H9 (cell line): ENCODE measurements around the gene PSMD5. TPM values are rescaled to one million over a fixed set of nuclear protein-coding genes. Genes with fewer than 3 reads are reported as not detected.

Experiments
- DNase-seq: peaks from one replicate; pipeline ENCODE4 v3.0.0-alpha.2; 2017
- H2AFZ ChIP-seq: one replicate; pipeline ENCODE4 v1.6.1; 2013; ENCODE audit warnings: mild to moderate bottlenecking, low read length, control low read depth, moderate library complexity
- H2AK5ac ChIP-seq: 2 replicates; pipeline ENCODE4 v1.6.1; 2013; ENCODE audit warnings: low read length, control low read depth, mixed read lengths; ENCODE audit not compliant: insufficient read length
- H2BK120ac ChIP-seq: one replicate; pipeline ENCODE4 v1.6.1; 2013; ENCODE audit warnings: low read depth, mild to moderate bottlenecking, low read length, control low read depth, inconsistent platforms; ENCODE audit not compliant: poor library complexity, severe bottlenecking
- H2BK12ac ChIP-seq: 2 replicates; pipeline ENCODE4 v1.6.1; 2013; ENCODE audit warnings: low read length, control low read depth, mixed read lengths, low read depth; ENCODE audit not compliant: insufficient read length
- H2BK15ac ChIP-seq: 2 replicates; pipeline ENCODE4 v1.6.1; 2013; ENCODE audit warnings: low read depth, low read length, control low read depth
- H2BK20ac ChIP-seq: one replicate; pipeline ENCODE4 v1.6.1; 2013; ENCODE audit warnings: low read depth, mild to moderate bottlenecking, low read length, control low read depth, inconsistent platforms; ENCODE audit not compliant: poor library complexity, severe bottlenecking
- H2BK5ac ChIP-seq: 2 replicates; pipeline ENCODE4 v1.6.1; 2013; ENCODE audit warnings: low read length, control low read depth, mixed read lengths; ENCODE audit not compliant: insufficient read length
- H3K14ac ChIP-seq: 2 replicates; pipeline ENCODE4 v1.6.1; 2013; ENCODE audit warnings: low read length, control low read depth; ENCODE audit not compliant: insufficient read depth
- H3K18ac ChIP-seq: 2 replicates; pipeline ENCODE4 v1.6.1; 2013; ENCODE audit warnings: low read depth, mild to moderate bottlenecking, mixed read lengths, low read length, control low read depth; ENCODE audit not compliant: insufficient read length
- H3K23ac ChIP-seq: 2 replicates; pipeline ENCODE4 v1.6.1; 2013; ENCODE audit warnings: low read length, control low read depth, mixed read lengths, low read depth; ENCODE audit not compliant: insufficient read length
- H3K23me2 ChIP-seq: 2 replicates; pipeline ENCODE4 v1.6.1; 2013; ENCODE audit warnings: low read depth, mild to moderate bottlenecking, mixed read lengths, low read length, control low read depth; ENCODE audit not compliant: insufficient read length, poor library complexity, severe bottlenecking
- H3K27ac ChIP-seq: 2 replicates; pipeline ENCODE4 v1.5.1; 2013; ENCODE audit warnings: low read length, control low read depth, mixed read lengths, low read depth; ENCODE audit not compliant: insufficient read length
- H3K27me3 ChIP-seq: 2 replicates; pipeline ENCODE4 v1.6.1; 2013; ENCODE audit warnings: low read length, control low read depth, inconsistent platforms; ENCODE audit not compliant: insufficient read depth
- H3K4ac ChIP-seq: 2 replicates; pipeline ENCODE4 v1.6.1; 2013; ENCODE audit warnings: low read depth, mild to moderate bottlenecking, control low read depth, inconsistent platforms, low read length, moderate library complexity
- H3K4me1 ChIP-seq: 2 replicates; pipeline ENCODE4 v1.6.1; 2013; ENCODE audit warnings: low read length, control low read depth, inconsistent platforms; ENCODE audit not compliant: insufficient read depth
- H3K4me2 ChIP-seq: 2 replicates; pipeline ENCODE4 v1.6.1; 2013; ENCODE audit warnings: low read length, control low read depth, mixed read lengths; ENCODE audit not compliant: insufficient read length, insufficient read depth
- H3K56ac ChIP-seq: 2 replicates; pipeline ENCODE4 v1.6.1; 2013; ENCODE audit warnings: low read depth, mild to moderate bottlenecking, mixed read lengths, low read length, control low read depth; ENCODE audit not compliant: insufficient read length
- H3K79me1 ChIP-seq: 2 replicates; pipeline ENCODE4 v1.6.1; 2013; ENCODE audit warnings: low read depth, mild to moderate bottlenecking, moderate library complexity, low read length, control low read depth, inconsistent platforms; ENCODE audit not compliant: insufficient read depth, poor library complexity, severe bottlenecking
- H3K79me2 ChIP-seq: 2 replicates; pipeline ENCODE4 v1.6.1; 2013; ENCODE audit warnings: low read length, control low read depth, inconsistent platforms; ENCODE audit not compliant: insufficient read depth
- H3K9ac ChIP-seq: 2 replicates; pipeline ENCODE4 v1.6.1; 2013; ENCODE audit warnings: low read length, control low read depth, mixed read lengths; ENCODE audit not compliant: insufficient read length; ENCODE audit errors: extremely low read depth
- H3K9me3 ChIP-seq: one replicate; pipeline ENCODE4 v1.6.1; 2013; ENCODE audit warnings: low read depth, low read length, inconsistent platforms; ENCODE audit not compliant: control insufficient read depth
- H3T11ph ChIP-seq: one replicate; pipeline ENCODE4 v1.6.1; 2013; ENCODE audit warnings: mild to moderate bottlenecking, low read length, control low read depth, inconsistent platforms
- H4K20me1 ChIP-seq: one replicate; pipeline ENCODE4 v1.6.1; 2013; ENCODE audit not compliant: control insufficient read depth, insufficient read length, insufficient read depth
- H4K5ac ChIP-seq: 2 replicates; pipeline ENCODE4 v1.6.1; 2013; ENCODE audit warnings: low read depth, mild to moderate bottlenecking, mixed read lengths, low read length, control low read depth; ENCODE audit not compliant: insufficient read length
- H4K8ac ChIP-seq: replicated peaks from 2 replicates; pipeline ENCODE4 v1.6.1; 2013; ENCODE audit warnings: low read length, control low read depth, mixed read lengths, low read depth; ENCODE audit not compliant: insufficient read length
- H4K91ac ChIP-seq: 2 replicates; pipeline ENCODE4 v1.6.1; 2013; ENCODE audit warnings: low read depth, mild to moderate bottlenecking, moderate library complexity, mixed read lengths, low read length, control low read depth; ENCODE audit not compliant: insufficient read length
- H3K27ac Mint-ChIP-seq, 3 experiments: 2 replicates in 2 of 3; 3 replicates in 1 of 3; pipeline ENCODE4 v1.8.0; 2020 to 2021; ENCODE audit warnings: mixed read lengths in 3 of 3, mild to moderate bottlenecking in 1 of 3, moderate library complexity in 1 of 3
- H3K27me3 Mint-ChIP-seq: 2 replicates; pipeline ENCODE4 v1.8.0; 2021; ENCODE audit warnings: low read depth, mild to moderate bottlenecking, moderate library complexity, mixed read lengths
- H3K36me3 Mint-ChIP-seq, 3 experiments: 2 replicates in 2 of 3; 3 replicates in 1 of 3; pipeline ENCODE4 v1.8.0; 2020 to 2021; ENCODE audit warnings: low read depth in 3 of 3, mixed read lengths in 3 of 3; ENCODE audit not compliant: insufficient read depth in 1 of 3
- H3K4me1 Mint-ChIP-seq, 2 experiments: 2 replicates each; pipeline ENCODE4 v1.8.0; 2020; ENCODE audit warnings: mixed read lengths in 2 of 2
- H3K4me3 Mint-ChIP-seq, 2 experiments: 2 replicates in 1 of 2; 3 replicates in 1 of 2; pipeline ENCODE4 v1.8.0; 2020 to 2021; ENCODE audit warnings: mild to moderate bottlenecking in 2 of 2, mixed read lengths in 2 of 2, moderate library complexity in 1 of 2
- H3K9me3 Mint-ChIP-seq, 2 experiments: 2 replicates in 1 of 2; 3 replicates in 1 of 2; pipeline ENCODE4 v1.8.0; 2020; ENCODE audit warnings: mild to moderate bottlenecking in 2 of 2, mixed read lengths in 2 of 2, moderate library complexity in 1 of 2
- WGBS: extraction: QIAGEN DNeasy Blood & Tissue Kit; methylation state at CpG from one replicate; pipeline ENCODE4 v1.1.7; 2013; ENCODE audit warnings: missing lambda C conversion rate, low lambda C conversion rate, mixed read lengths; ENCODE audit not compliant: insufficient read length; ENCODE audit errors: extremely low coverage; 5-methylcytosine and 5-hydroxymethylcytosine counted together
- total RNA-seq: library from RNA; stranded (reverse); gene quantifications from 2 replicates; pipeline ENCODE4 v1.2.1, GENCODE V29; 2021
- TF ChIP-seq, protein P1 (sequence below): fragments of 200-600 bp; sonication (generic); conservative IDR thresholded peaks from 3 replicates; pipeline ENCODE4 v1.8.0; 2021; ENCODE audit warnings: antibody characterized with exemption, mild to moderate bottlenecking

The PSMD5 gene
- total RNA-seq, 1 experiment from 2014 or later: 64.9 TPM

DNA sequence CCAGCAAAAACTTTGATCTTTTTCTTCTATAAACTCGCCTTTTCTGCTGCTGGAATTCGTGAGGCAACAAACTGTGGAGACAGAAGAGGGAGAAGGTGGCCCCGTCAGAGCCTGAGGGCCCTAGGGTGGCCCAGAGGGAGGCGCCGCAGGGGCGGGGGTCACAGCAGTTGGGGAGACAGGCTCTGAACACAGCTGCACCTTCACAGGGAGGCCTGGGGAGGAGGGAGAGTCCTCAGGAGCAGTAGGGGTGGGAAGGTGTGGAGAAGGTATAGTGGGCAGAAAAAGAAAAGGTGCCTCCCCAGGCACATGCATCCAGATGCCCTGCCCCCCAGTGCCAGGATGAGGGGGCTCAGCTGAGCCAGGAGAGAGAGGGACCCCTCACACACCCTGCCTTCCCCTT is 19.2 kb upstream of the PSMD5 start:
- H3T11ph ChIP-seq: no peak overlapping the region
- whole genome bisulfite sequencing: no CpG with 5 or more reads among the region's 6 CpGs
- H3K9ac ChIP-seq: no peak overlapping the region
- H3K27me3 ChIP-seq: no peaks in the 10 kb centered on the region
- no peak overlapping the region for H3K4ac ChIP-seq
- no peak for DNase-seq
- H2BK15ac ChIP-seq: no peak overlapping the region
- no peaks in the 10 kb centered on the region for H3K79me2 ChIP-seq
- no peak overlapping the region for H2BK12ac ChIP-seq
- Mint-ChIP-seq H3K4me1 (peaks cover 0 to 12% of the 10 kb centered on the region in 2 experiments; a peak in 1 of 4 replicates), H3K27me3 (no peaks in the 10 kb centered on the region), H3K27ac (peak overlapping the region in 1 of 3 experiments; percentile 28; a peak in 1 of 7 replicates), H3K36me3 (peaks cover 0 to 76% (median 25%) of the 10 kb centered on the region in 3 experiments; a peak in 4 of 7 replicates), H3K9me3 (no peaks in the 10 kb centered on the region), H3K4me3 (no peak overlapping the region)
- no peaks in the 10 kb centered on the region for H3K79me1 ChIP-seq
- H3K27ac ChIP-seq: no peak overlapping the region
- no peaks in the 10 kb centered on the region for H3K9me3 ChIP-seq
- H2BK5ac ChIP-seq: no peak overlapping the region
- H3K56ac ChIP-seq: no peak overlapping the region
- no peaks in the 10 kb centered on the region for H3K23me2 ChIP-seq
- TF ChIP-seq, protein P1, sequence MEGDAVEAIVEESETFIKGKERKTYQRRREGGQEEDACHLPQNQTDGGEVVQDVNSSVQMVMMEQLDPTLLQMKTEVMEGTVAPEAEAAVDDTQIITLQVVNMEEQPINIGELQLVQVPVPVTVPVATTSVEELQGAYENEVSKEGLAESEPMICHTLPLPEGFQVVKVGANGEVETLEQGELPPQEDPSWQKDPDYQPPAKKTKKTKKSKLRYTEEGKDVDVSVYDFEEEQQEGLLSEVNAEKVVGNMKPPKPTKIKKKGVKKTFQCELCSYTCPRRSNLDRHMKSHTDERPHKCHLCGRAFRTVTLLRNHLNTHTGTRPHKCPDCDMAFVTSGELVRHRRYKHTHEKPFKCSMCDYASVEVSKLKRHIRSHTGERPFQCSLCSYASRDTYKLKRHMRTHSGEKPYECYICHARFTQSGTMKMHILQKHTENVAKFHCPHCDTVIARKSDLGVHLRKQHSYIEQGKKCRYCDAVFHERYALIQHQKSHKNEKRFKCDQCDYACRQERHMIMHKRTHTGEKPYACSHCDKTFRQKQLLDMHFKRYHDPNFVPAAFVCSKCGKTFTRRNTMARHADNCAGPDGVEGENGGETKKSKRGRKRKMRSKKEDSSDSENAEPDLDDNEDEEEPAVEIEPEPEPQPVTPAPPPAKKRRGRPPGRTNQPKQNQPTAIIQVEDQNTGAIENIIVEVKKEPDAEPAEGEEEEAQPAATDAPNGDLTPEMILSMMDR: no peak
- no peak overlapping the region for H2AK5ac ChIP-seq
- no peak overlapping the region for H4K91ac ChIP-seq
- no peaks in the 10 kb centered on the region for H3K4me1 ChIP-seq
- H2AFZ ChIP-seq: no peak overlapping the region
- H4K8ac ChIP-seq: no peak overlapping the region
- no peak overlapping the region for H3K18ac ChIP-seq
- H3K14ac ChIP-seq: no peak overlapping the region
- no peak overlapping the region for H3K4me2 ChIP-seq
- no peak overlapping the region for H4K5ac ChIP-seq
- H2BK120ac ChIP-seq: no peak overlapping the region
- no peak overlapping the region for H3K23ac ChIP-seq
- H4K20me1 ChIP-seq: no peaks in the 10 kb centered on the region
- H2BK20ac ChIP-seq: no peak overlapping the region
